Inflammatory macrophage treated with lipopolysaccharide for 1 hour (primary cell): ENCODE measurements around the gene ZNRF1.

Experiments used
- DNase-seq, 2 donors: peaks; one replicate each; pipeline ENCODE4 v3.0.0-alpha.2; 2020 to 2022

ZNRF1 gene

DNA sequence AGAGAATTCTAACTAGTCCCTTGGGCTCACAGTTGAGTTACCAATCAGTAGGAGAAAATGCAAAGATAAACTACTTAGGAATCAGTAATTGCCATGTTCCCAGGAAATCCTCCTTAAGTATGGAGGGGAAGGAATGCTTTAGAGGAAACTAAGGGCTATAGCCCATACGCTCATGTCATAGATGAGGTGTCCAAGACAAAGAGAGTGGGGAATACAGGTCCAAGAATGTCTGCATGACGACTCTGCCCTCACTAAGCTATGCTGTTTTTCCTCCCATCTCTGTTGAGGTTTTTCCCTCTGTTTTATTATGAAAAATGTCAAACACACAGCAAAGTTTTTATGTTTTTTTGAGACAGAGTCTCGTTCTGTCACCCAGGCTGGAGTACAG is 101.8 kb downstream of the ZNRF1 start:
- DNase-seq: no peak

DNA sequence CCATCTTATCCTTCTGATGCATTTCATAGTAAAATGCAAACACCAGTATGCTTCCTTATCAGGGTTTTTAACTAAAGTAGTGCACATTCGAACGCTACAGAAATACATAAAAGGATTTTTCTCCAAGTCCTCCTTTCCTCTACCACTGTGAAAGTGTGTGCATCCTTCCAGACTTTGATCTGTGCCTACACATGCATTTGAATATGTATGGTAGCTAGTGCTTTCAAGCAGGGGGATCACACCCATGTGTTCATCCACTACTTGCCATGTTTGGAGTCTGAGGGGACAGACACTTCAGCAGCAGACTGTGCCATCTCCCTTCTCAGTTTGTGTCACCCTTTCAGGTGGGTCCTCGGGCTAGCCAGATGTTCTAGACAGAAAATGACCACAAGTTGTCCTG is 102.8 kb downstream of the ZNRF1 start:
- DNase-seq: no peak

DNA sequence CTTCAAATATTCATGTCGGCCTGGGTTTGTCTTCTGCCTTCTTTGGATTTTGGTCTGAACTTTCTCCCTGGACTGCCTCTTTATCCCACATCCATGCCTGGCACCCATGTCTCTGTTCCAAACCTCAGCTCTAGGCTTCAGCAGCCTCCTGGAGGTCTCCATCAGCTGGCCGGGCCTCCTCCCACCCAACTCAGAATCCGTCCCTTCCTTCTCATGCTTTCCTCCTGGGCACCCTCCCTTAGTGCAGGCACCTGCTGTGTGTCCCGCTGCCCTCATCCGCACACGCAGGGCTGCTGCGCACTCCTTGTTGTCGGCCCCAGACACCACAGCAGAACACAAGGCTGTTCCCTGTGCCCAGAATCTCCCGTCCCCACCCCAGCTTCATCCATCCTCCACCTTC is 103.8 kb downstream of the ZNRF1 start:
- DNase-seq: no peak

DNA sequence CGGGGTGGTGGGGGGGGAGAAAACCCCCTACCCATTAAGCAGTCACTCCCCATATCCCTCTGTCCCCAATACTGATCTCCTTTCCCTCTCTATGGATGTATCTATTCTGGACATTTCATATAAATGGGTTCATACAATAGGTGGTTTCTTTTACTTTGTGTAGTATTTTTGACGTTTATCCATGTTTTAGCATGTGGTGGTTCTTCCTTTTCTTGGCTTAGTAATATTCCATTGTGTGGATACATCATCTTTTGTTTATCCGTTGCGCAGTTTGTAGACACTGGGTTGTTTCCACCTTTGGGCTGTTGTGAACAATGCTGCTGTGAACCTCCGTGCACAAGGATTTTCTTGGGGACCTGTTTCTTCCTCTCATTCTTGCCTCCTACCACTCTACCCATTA is 105.2 kb downstream of the ZNRF1 start:
- DNase-seq: no peak

DNA sequence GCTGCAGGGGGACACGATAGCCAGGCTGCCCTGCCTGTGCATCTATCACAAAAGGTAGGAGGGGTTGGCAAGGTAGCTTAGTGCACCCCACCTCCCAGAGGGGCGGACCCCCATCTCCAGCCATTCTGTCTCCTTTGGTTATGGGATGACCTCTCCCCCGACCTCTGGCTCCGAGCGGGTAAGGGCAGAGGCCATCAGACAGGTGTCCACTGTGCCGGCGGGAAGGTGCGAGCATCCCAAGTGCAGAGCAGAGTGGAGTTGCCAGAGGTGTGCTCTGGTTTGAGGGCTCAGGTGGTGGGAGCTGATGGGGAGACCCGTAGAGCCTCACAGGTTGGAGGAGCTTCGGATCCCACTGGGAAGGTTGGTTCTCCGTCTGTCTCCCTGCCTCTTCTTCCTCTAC is 106.0 kb downstream of the ZNRF1 start:
- DNase-seq: no peak

DNA sequence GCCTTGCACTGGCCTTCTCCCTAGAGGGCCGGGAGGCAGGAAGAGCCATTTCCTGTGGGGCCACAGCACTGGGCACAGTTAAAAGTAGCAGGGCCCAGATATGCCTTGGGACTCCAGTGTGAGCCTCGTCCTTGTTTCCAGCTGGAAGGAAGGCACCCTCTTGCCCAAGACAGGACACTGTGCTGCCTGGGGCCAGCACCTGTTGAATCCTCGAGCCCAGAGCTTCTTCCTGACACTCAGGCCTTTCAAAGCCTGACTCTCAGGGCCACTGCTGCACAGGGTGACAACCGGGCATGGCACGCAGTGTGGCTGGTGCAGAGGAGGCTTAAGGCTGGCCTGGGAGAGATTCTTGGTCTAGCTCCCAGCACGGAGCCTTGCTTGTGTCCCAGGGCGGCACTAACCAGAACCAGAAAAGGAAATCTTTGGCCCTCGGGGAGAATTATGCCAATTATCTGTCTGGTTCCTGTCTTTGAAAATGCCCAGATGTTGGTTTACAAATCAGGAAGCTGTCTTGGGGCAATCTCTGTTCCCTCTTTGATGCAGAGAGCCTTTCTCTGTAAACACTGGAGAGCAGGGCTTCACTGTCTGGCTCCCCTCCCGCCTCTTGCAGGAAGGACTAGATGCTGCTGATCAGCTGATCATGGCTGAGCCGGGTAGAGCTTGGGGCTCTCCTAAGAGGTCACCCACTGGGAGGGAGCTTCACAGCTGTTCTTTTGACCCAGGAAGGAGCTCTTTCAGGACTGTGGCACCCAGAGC is 106.7 kb downstream of the ZNRF1 start:
- DNase-seq: peak; percentile 64 to 66

DNA sequence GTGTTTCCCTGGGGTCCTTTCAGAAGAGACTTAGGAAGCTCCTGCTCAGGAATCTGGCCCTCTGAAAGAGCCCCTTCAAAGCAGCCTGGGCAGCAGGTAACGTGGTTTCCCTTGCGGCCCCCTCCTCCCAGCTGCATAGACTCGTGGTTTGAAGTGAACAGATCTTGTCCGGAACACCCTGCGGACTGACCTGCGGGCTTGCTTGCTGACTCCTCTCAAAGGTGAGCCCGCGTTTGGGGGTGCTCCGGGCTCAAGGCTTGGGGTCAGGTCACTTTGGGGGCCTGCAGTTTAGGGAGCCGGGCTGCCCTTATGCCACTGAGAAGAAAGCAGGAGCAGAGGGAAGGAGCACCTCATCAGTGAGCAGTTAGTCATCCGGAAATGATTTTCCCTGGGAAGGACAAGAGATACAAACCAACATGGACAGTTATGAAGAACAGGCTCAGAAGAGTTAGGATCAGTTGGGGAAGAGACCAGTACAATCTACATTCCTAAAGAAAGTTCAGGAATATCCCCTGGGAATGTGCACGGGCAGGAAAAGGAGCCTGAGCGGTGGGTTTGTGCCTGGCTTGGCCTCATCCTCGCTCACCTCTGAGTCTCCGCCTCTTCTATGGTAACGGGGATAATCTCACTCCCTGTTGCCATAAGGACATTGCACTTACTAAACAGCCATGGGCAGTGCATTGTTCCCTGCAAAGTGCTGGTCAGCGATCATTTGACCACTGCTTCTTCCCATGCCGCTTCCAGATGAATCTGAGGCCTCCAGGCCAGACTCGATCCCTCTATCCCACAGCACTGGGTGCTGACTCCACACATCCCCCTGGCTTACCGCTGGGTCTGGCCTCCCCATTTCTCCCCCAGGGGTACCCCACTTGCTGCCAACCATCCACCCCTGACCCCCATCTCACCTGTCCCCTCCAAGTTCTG is 107.8 kb downstream of the ZNRF1 start:
- no peak for DNase-seq

DNA sequence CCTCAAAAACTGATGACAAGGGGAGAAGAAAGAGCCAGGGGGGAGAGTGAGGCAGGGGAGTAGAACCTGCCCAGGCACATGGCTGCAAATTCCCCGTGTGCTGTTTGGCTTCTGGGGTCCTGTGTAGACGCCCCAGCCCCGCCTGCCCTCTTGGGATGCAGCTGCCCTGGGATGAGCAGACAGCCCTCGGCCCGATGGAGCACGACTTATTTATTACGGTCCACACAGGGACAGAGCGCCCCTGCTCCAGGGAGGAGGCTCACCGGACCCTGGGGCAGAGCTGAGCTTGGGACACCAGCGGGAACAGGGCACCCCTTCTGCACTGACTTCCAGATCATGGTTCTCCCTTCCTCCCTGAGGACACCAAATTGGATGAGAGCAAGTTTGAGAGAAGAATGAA is 108.7 kb downstream of the ZNRF1 start:
- DNase-seq: no peak

DNA sequence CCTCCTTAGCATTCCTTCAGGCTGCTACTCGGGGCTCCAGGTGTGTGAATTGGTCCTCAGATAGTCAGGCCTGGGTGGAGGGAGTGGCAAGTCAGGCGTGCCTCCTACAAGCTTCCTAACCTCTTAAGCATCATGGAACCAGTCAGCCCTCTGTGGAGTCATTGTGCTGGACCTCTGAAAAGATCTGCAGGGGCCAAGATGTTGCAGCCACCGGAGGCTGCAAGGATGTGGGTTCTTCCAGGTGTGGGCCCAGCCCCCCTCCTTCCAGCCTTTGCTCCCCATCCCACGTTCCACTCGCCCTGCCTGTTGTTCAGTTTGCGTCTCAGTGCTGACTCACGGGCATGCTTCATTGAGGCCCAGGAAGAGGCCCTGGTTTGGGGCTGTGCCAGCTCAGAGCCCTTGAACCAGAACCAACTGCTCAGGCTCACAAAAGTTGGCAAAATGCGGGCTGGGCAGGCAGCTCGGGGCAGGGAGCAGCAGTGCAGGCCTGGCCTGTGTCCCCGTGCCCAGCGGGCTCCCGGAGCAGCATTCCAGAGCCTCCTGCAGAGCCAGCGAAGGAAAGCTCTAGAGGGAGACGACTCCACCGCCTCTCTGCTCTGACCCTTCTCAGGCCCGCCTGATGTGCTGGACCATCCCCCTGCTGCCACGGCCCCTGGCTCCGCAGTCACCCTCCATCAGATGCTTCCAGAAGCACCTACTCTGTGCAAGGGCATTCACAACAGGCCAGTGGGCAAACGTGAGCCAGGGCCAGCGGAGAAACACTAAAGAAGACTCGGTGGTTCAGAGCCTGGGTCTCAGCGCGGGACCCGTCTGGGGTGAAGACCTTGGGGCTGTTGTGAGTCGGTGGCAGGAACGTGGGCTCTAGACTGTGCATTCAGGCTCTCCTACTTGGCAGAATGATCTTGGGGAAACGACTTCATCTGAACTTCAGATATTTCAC is 110.2 kb downstream of the ZNRF1 start:
- DNase-seq: peak; percentile 54 to 56

DNA sequence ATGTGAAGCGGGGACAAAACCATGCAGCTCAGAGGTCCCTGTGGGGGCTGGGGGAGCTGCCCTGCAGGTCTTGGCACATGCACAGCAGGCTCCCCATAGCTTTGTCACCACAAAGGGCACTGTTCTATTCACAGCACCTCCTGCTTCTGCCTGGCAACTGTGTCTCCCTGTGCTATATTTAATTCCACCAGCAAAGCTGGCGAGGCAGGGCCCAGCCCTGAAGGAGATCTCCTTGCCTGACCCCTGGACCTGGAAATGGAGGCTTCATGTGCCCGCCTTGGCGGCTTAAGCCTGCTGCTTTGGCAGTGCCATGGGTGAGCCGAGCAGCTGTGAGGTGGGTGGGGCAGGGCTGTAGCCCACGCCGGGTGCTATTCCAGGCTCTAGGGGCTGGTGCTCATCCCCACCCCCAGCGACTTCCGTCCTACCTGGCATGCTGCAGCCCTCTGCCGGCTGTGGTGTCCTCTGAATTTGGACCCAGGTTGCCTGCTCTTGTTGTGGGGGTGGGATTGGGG is 111.0 kb downstream of the ZNRF1 start:
- DNase-seq: no peak

DNA sequence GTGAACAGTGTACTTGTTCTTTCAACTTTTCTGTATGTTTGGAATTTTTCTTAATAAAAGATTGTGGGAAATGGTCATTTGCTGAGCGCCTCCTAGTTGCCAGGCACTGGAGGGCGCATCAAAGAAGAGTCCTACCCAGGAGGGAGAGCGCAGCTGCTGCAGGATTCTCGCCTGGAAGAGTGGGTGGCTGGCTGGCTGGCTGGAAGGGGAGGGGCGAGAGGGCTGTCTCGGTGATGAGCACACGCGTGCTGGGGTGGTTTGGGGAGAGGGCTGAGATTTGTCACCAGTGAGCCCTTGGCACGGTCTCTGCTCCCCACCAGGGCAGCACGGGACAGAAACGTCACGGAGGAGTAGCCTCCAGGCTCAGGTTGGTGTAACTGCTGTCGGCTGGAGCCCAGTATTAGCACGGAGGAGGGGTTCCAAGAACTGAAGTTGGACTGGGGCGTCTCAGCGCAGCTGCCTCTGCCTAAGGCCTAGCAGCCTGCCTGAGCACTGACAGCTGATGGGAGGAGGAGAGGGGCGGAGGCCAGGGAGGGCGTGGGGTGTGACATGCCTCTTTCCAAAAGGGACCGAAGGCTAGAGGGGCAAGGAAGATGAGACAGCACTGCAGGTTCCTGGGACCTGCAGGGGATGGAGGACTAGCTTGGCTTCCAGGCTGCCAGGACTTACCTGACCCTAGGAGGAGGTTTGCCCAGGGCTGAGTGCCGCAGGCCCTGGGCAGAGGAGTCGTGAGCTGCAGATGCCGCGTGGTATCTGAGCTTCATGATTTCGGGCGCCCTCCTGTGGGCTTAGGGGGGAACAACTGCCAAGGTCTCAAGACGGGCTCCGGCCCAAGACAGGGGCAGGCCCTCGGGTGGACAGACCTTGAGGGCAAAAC is 112.1 kb downstream of the ZNRF1 start:
- peak; percentile 81 to 96 for DNase-seq

DNA sequence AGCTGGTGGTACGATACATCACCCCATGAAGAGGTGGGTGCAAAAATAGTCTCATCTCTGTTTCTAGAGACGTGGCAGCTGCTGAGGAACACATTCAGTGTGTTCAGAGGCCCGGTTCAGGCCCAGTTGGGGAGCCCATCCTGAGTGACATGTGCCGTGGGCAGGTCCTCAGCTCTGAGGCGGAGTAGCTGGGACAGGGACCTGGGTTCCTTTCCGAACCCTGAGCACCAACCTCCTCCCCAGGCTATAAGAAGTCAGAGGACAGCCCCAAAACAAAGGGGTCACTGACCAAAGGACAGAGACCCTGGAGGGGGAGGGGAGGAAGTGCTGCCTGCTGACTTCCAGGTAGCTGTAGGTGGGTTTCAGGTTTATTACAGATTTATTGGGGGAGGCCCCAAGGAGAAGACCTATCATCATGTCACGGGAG is 112.7 kb downstream of the ZNRF1 start:
- no peak for DNase-seq

DNA sequence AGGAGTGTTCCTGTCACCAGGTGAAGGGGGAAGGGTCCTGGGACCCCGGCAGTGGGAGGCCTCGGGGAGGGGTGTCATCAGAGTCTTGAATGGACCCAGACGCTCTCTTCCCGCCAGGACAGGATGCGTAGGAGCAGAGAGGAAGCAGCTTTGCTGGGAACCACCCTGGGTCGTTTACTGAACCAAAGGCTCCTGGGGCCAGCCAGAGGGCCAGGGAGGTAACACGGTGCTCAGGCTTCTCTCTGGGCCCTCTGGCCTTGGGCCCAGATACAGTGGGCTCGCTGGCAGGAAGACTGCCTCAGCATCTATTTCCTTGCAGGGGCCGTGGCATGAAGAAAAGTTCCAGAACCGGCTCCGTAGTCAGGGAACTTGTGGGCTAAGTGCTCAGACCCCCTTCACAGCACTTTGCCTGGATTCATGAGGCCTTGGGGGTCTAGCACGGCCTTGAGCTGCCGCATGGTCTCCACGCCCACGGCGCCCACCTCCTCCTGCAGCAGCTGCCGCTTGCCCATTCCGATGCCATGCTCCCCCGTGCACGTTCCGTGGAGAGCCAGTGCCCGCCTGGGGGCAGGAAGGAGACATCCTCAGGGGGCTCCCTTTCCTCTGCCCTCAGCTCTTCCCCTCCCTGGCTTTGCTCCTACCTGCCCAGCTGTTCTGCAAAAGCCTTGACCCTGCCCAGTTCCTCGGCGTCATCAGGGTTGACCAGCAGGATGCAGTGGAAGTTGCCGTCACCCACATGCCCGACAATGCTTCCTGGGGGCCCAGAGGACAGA is 113.3 kb downstream of the ZNRF1 start:
- DNase-seq: peak; percentile 55 to 59

DNA sequence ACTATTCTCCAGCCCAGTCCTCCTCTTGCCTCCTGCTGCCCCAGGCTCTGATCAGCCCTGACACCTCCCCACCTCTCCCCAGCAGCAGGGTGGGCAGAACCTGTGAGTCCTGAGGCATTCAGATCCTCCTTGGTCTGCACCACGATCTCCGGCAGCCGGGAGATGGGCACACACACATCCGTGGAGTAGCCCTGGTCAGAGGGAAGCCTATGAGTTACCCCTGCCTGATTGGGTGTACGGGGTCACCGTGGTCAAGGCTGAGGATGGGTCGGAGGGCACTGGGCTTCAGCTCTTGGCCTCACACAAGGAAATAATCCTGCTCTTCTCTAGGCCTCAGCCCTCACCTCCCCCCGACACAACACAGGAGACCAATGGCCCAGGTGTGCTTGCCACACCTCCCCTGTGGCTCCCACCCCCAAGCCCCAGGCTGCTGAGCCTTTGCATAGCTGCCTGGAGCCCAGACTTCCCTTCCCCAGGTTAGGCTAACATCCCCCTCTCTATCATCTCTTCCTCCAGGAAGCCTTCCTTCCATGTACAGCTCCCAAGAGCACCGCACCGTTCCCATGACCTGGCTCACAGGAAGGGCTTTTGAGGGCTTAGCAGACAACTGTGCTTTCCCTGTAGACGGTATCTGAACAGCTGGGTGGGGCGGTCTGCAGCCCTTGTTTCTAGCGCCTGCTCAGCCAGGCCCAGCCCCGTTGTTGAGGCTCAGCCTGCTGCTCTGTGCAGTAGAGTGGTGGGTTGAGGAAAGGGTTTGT is 114.1 kb downstream of the ZNRF1 start:
- no peak for DNase-seq

DNA sequence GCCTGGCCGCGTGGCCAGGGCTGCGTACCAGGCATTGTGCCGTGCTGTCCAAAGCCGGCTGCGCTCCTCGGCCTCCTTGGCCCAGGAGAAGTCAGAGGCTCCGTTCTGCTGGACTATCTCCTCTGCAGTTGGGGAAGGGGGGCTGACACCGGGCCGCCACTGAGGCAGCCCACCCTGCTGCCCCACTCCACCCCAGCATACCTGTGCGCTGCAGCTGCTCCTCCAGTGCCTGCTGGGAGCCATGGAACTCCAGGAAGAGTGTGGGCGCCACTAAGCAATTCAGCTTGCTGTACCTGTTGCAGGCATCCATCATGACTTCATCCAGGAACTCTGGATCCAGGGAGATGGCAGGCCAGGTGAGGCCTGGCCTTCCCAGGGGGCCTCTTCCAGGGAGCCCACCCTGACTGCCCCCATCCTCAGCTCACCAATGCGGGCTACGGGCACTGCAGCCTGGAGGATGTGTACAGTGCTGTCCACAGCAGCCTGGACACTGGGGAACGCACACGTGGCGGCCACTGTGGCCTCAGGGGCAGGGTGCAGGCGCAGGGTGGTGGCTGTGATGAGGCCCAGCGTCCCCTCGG is 114.8 kb downstream of the ZNRF1 start:
- no peak for DNase-seq

DNA sequence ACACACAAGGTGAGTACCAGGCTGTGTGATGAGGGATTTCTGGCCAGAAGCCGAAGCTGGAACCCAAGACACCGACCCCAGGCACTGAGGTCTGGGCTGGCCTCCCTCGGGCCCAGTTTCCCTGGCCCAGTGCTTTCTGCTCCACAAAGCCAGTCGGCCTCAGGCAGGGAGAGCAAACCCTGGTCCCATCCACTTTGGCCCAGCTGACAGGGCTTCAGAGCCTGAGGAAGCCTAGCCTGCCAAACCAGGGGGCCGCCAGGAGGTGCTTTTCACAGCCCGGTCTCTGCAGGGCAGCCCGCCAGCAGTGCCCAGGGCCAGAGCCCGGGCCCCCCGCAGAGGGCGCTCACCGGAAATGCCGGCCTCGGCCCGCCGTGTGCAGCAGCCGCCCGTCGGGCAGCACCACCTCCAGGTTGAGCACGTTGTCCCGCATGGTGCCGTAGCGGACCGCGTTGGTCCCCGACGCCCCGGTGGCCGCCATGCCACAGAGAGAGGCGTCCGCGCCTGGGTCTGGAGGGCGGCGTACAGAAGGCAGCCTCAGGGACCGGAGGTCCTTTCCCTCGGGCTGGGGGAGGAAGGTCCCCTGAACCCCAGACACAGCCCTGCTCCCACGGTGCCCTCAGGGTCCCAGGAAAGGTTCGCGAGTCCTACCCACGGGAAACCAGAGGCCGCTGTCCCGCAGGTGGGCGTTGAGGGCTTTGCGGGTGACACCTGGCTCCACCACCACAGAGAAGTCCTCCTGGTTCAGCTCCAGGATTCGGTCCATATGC is 115.5 kb downstream of the ZNRF1 start:
- DNase-seq: no peak

DNA sequence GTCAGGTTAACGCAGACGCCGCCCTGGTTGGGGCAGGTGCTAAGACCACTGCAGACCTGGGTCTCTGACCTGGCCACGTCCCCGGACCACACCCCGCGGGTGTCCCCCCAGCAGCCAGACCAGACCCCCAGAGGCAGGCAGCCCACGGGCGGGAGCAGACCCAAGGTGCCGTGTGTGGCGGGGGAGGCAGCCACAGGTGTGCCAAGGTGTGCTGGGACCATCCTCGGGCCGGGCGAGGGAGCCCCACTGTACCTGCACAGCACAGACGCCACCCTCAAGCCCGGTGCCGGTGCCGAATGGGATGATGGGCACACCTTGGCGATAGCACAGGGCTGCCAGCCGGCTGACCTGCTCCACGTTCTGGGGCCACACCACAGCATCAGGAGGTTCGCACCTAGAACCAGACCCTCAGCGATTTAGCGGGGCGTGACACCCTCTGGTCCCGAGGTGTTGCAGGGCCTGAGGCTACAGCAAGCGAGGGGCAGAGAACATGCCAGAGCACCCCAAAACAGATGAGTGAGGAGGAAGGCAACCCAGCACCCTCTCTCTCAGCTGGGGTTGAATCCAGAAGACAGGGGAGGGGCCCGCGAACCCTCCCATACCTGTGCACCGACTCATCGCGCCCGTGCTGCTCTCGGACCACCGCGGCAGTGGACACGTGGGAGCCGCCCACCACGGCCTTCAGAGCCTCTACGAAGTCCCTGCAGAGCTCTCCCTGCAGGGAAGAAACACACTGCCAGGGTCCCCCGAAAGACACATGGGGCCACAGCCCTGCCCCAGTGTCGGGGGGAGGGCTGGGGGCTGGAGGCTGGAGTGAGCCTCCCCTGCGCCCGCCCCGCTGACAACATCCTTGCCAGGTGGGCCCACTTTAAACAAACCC is 116.4 kb downstream of the ZNRF1 start:
- no peak for DNase-seq
